ENCODE results near the gene NR4A2.

NR4A2 gene

GRCh38 chr2:156332534-156333273 lies at the start of gene NR4A2:
TSS of gene NR4A2 (minus strand) at chr2:156332721. CDS start at chr2:156330186, 2,535 bp downstream.
- in situ Hi-C loops (cut with MboI; ENCODE audit: low pct_unique_long_range_greater_than_20kb, low sequenced_read_pairs, unreplicated experiment): loop anchor here (10.0 kb wide), 1 partner anchor 252 kb away; no protein-coding TSS in a partner anchor
- DNase-seq (ENCODE audit: low spot score): peak; percentile 90
- no peak for TF ChIP-seq CTCF (IDR thresholded peaks at IDR 0.05; ENCODE audit: extremely low read depth, insufficient read depth, missing control alignments)

GRCh38 chr2:156380117-156380645 lies 47.7 kb upstream of the NR4A2 start:
- in situ Hi-C loops (cut with MboI; ENCODE audit: low pct_unique_long_range_greater_than_20kb, low sequenced_read_pairs, unreplicated experiment): no loop called here
- TF ChIP-seq CTCF (IDR thresholded peaks at IDR 0.05; ENCODE audit: extremely low read depth, insufficient read depth, missing control alignments): no peak
- peak; percentile 26 for DNase-seq (ENCODE audit: low spot score)

- no peak for TF ChIP-seq CTCF (IDR thresholded peaks at IDR 0.05; ENCODE audit: extremely low read depth, insufficient read depth, missing control alignments)
- DNase-seq (ENCODE audit: low spot score): no peak
- in situ Hi-C loops (cut with MboI; ENCODE audit: low pct_unique_long_range_greater_than_20kb, low sequenced_read_pairs, unreplicated experiment): no loop called here
These were observed 47.2 kb upstream of the NR4A2 start for GRCh38 chr2:156379714-156380113.

GRCh38 chr2:156379071-156379470 lies 46.5 kb upstream of the NR4A2 start:
- peak; percentile 62 for DNase-seq (ENCODE audit: low spot score)
- in situ Hi-C loops (cut with MboI; ENCODE audit: low pct_unique_long_range_greater_than_20kb, low sequenced_read_pairs, unreplicated experiment): no loop called here
- no peak for TF ChIP-seq CTCF (IDR thresholded peaks at IDR 0.05; ENCODE audit: extremely low read depth, insufficient read depth, missing control alignments)

- DNase-seq (ENCODE audit: low spot score): no peak
- in situ Hi-C loops (cut with MboI; ENCODE audit: low pct_unique_long_range_greater_than_20kb, low sequenced_read_pairs, unreplicated experiment): no loop called here
- TF ChIP-seq CTCF (IDR thresholded peaks at IDR 0.05; ENCODE audit: extremely low read depth, insufficient read depth, missing control alignments): no peak
These were observed 34.2 kb upstream of the NR4A2 start for GRCh38 chr2:156366753-156367152.

GRCh38 chr2:156363141-156363540 lies 30.6 kb upstream of the NR4A2 start:
- no peak for DNase-seq (ENCODE audit: low spot score)
- in situ Hi-C loops (cut with MboI; ENCODE audit: low pct_unique_long_range_greater_than_20kb, low sequenced_read_pairs, unreplicated experiment): no loop called here
- TF ChIP-seq CTCF (IDR thresholded peaks at IDR 0.05; ENCODE audit: extremely low read depth, insufficient read depth, missing control alignments): no peak

Measured in GM13977 (cell line).